Peyer's patch (tissue), 4 donors: ENCODE measurements around the gene PTPRM. TPM values are rescaled to one million over a fixed set of nuclear protein-coding genes. Genes with fewer than 3 reads are reported as not detected.

Experiments used
- DNase-seq, 3 donors: peaks; one replicate each; pipeline ENCODE4 v3.0.0-alpha.2; 2017 to 2019
- H3K27ac ChIP-seq, 4 donors: fragments of 200-600 bp; sonication (generic); one replicate each; pipeline ENCODE4 v1.5.1; 2016 to 2019
- H3K27me3 ChIP-seq, 2 donors: fragments of 200-600 bp; sonication (generic); one replicate each; pipeline ENCODE4 v1.5.1; 2019
- H3K36me3 ChIP-seq, 3 donors: fragments of 200-600 bp; sonication (generic); one replicate each; pipeline ENCODE4 v1.5.1; 2016 to 2019
- H3K4me1 ChIP-seq, 4 donors: fragments of 200-600 bp; sonication (generic); one replicate each; pipeline ENCODE4 v1.5.1; 2016 to 2019
- H3K4me3 ChIP-seq, 4 donors: fragments of 200-600 bp; sonication (generic); 1 replicate in 3 of 4; 2 replicates in 1 of 4; pipeline ENCODE4 v1.5.1; 2016 to 2019; ENCODE audit warnings: mild to moderate bottlenecking in 1 of 4
- H3K9me3 ChIP-seq, 4 donors: fragments of 200-600 bp; sonication (generic); one replicate each; pipeline ENCODE4 v1.5.1; 2016 to 2019; ENCODE audit warnings: mild to moderate bottlenecking in 1 of 4
- POLR2A ChIP-seq, 2 donors: fragments of 450-650 bp; IDR thresholded peaks; one replicate each; pipeline ENCODE4 v1.5.1; 2017; ENCODE audit warnings: antibody characterized with exemption in 2 of 2, mild to moderate bottlenecking in 2 of 2, moderate library complexity in 2 of 2
- total RNA-seq, 4 donors: library from RNA; depleted of rRNA; stranded (reverse); fragments of >200 nt; gene quantifications; one replicate each; pipeline ENCODE4 v1.1.0, GENCODE V29; 2016
- TF ChIP-seq, protein P1 (sequence below), 6 experiments: fragments of 450-650 bp in 4 of 6; fragments of 200-600 bp in 2 of 6; sonication (generic) in 1 of 6; IDR thresholded peaks; one replicate each; pipeline ENCODE4 v1.5.1; 2017 to 2019; ENCODE audit warnings: antibody characterized with exemption in 6 of 6, mild to moderate bottlenecking in 3 of 6, moderate library complexity in 1 of 6

PTPRM gene
- total RNA-seq, 4 donors from 2014 or later: 39.6 to 211 (median 80.3) TPM

DNA sequence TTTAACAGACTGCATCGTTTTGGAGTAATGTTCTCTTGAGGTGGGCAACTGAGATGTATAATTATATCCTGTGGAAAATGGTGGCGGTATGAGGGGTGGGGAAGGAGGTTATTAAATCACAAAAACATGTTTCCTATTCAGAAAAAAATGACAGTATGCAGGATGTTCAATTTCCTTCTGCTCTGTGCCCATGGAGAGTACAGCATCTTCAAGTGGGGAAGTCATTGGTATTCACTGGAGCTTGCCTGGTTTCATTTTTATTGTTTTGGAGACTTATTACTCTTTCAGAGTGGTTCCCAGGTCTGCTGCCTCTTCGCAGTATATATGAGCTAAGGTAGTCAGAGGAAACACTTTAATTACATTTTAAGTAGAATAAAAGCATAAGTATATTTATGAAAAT is 723.3 kb downstream of the PTPRM start:
- Histone ChIP-seq H3K36me3 (no peaks in the 10 kb centered on the region), H3K4me3 (no peak overlapping the region), H3K27me3 (no peaks in the 10 kb centered on the region), H3K27ac (no peak overlapping the region), H3K4me1 (no peaks in the 10 kb centered on the region), H3K9me3 (no peaks in the 10 kb centered on the region)
- TF ChIP-seq POLR2A (IDR thresholded peaks at IDR 0.05): no peak
- TF ChIP-seq, protein P1, sequence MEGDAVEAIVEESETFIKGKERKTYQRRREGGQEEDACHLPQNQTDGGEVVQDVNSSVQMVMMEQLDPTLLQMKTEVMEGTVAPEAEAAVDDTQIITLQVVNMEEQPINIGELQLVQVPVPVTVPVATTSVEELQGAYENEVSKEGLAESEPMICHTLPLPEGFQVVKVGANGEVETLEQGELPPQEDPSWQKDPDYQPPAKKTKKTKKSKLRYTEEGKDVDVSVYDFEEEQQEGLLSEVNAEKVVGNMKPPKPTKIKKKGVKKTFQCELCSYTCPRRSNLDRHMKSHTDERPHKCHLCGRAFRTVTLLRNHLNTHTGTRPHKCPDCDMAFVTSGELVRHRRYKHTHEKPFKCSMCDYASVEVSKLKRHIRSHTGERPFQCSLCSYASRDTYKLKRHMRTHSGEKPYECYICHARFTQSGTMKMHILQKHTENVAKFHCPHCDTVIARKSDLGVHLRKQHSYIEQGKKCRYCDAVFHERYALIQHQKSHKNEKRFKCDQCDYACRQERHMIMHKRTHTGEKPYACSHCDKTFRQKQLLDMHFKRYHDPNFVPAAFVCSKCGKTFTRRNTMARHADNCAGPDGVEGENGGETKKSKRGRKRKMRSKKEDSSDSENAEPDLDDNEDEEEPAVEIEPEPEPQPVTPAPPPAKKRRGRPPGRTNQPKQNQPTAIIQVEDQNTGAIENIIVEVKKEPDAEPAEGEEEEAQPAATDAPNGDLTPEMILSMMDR (IDR thresholded peaks at IDR 0.05): no peak
- no peak for DNase-seq

DNA sequence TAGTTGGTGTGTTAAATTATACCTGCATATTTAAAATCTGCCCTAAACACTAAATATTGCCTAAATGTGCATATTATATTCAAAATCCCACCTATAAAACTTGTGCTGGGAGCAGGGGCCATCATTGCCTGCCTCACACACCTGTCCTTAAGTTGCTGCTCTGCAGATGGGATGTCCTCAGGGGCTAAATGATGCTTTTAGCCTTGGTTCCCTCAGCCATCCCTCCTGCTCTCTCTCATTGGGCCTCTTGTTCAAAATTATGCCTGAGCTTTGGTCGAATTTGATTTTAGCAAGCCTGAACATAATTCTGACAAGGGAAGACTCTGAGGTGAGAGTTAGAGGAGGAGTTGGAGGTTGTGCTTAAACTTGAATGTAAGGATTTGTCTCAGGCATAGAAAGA is 723.8 kb downstream of the PTPRM start:
- H3K36me3 ChIP-seq: no peaks in the 10 kb centered on the region
- H3K4me1 ChIP-seq: no peaks in the 10 kb centered on the region
- TF ChIP-seq, protein P1 (IDR thresholded peaks at IDR 0.05): no peak
- TF ChIP-seq POLR2A (IDR thresholded peaks at IDR 0.05): no peak
- no peak overlapping the region for H3K27ac ChIP-seq
- no peak for DNase-seq
- no peaks in the 10 kb centered on the region for H3K9me3 ChIP-seq
- no peaks in the 10 kb centered on the region for H3K27me3 ChIP-seq
- H3K4me3 ChIP-seq: no peak overlapping the region

DNA sequence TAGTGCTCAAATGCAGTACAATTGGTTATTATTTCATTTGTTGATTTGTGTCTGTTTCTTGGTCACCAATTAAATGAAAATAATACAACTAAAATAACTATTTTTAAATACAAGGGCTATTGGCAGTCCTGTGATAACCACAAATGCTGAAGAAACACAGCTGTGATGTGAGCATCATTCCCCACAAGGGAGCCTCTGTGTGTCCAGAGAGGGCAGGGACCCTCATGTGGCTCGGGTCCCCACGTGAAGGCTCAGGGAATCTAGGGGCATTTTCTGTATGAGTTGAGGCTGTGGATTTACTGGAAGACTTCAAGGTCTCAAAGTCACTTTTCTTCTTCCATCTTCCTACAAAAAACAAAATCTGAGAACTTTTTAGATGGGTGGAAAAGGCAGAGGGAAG is 726.1 kb downstream of the PTPRM start:
- Histone ChIP-seq H3K27ac (no peak overlapping the region), H3K27me3 (no peaks in the 10 kb centered on the region), H3K4me1 (no peaks in the 10 kb centered on the region), H3K4me3 (no peak overlapping the region), H3K9me3 (no peaks in the 10 kb centered on the region), H3K36me3 (no peaks in the 10 kb centered on the region)
- DNase-seq: no peak
- TF ChIP-seq POLR2A (IDR thresholded peaks at IDR 0.05): no peak
- TF ChIP-seq, protein P1 (IDR thresholded peaks at IDR 0.05): no peak

DNA sequence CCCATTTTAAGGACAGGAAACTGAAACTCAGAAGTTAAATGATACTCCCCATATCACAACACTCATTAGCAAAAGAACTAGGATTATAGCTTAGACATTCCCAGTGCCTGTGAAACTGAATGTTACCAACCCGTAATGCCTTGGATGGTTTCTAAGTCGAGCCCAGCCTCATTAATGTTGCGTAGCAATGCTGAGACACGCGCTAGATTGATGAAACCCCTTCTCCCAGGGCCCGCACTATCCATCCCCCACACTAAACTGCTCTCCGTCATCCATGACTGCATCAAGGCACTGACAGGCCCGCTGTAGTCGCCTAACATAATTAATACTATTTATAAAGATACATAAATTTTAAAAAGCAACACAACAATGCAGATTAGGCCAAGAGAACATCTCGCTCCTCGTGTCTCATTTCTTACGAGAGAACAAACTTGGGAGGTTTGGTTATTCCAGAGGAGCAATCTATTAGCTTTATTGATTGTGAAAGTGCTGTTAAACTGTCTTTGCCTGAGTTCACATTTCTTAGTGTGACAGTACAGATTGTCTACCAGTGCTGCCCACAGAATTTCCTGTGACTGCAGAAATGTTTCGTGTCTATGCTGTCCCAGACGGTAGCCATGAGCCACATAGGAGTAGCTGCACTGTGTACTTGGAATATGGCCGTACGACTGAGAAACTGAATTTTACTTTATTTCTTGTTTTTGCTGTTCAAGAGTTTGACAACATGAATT is 729.9 kb downstream of the PTPRM start:
- H3K4me1 ChIP-seq: no peaks in the 10 kb centered on the region
- H3K27ac ChIP-seq: no peak overlapping the region
- no peak overlapping the region for H3K4me3 ChIP-seq
- H3K36me3 ChIP-seq: no peaks in the 10 kb centered on the region
- TF ChIP-seq, protein P1 (IDR thresholded peaks at IDR 0.05): no peak
- no peak for TF ChIP-seq POLR2A (IDR thresholded peaks at IDR 0.05)
- no peak for DNase-seq
- no peaks in the 10 kb centered on the region for H3K27me3 ChIP-seq
- no peaks in the 10 kb centered on the region for H3K9me3 ChIP-seq

DNA sequence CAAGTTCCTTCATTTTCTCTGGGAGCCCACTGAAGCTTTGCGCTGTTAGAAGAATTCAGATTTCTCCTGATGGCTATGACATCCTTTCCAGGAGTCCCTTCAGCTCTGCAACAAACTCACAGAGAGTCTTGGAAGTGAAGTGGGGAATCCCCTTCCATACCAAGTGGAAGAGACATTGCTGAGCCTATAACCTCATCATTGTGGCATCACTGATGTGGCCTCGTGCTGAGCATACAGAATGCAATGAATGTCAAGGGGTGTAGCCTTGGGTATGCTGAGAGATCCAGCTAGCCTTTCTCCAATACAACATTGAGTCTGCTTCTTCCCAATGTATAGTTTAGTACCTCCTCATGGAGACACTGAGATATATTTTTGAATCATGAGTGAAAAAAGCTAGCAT is 731.1 kb downstream of the PTPRM start:
- no peak for DNase-seq
- Histone ChIP-seq H3K4me3 (no peak overlapping the region), H3K36me3 (no peaks in the 10 kb centered on the region), H3K4me1 (no peaks in the 10 kb centered on the region), H3K27ac (no peak overlapping the region), H3K9me3 (no peaks in the 10 kb centered on the region), H3K27me3 (no peaks in the 10 kb centered on the region)
- TF ChIP-seq, protein P1 (IDR thresholded peaks at IDR 0.05): no peak
- TF ChIP-seq POLR2A (IDR thresholded peaks at IDR 0.05): no peak
